Raji (cell line): Measurements from ENCODE around the gene RNF114.

Source experiments
- POLR2A ChIP-seq: IDR thresholded peaks from 2 replicates; pipeline ENCODE4 v1.6.1; 2011; ENCODE audit warnings: low read depth, low read length, control low read depth; ENCODE audit not compliant: insufficient read depth

The RNF114 gene

GRCh38 chr20:49914310-49915117, 21.7 kb upstream of the RNF114 start:
- no peak for TF ChIP-seq POLR2A

- TF ChIP-seq POLR2A = no peak
Measured at GRCh38 chr20:49915118-49915379, 21.1 kb upstream of the RNF114 start.

- TF ChIP-seq POLR2A = peak; percentile 50
Measured at GRCh38 chr20:49915380-49916145, 20.6 kb upstream of the RNF114 start, which contains the start of gene SPATA2. Gene SPATA2 (minus strand): TSS chr20:49915529. CDS start chr20:49908490, 7,039 bp downstream.

GRCh38 chr20:49916146-49917002, 19.8 kb upstream of the RNF114 start:
- TF ChIP-seq POLR2A = no peak

- no peak for TF ChIP-seq POLR2A
Measured at GRCh38 chr20:49918446-49918845, 17.8 kb upstream of the RNF114 start.

GRCh38 chr20:49919009-49919408, 17.2 kb upstream of the RNF114 start:
- TF ChIP-seq POLR2A = no peak

GRCh38 chr20:49919461-49919860, 16.7 kb upstream of the RNF114 start:
- TF ChIP-seq POLR2A = no peak

- no peak for TF ChIP-seq POLR2A
Measured at GRCh38 chr20:49924247-49924646, 11.9 kb upstream of the RNF114 start.

- TF ChIP-seq POLR2A = no peak
Measured at GRCh38 chr20:49925901-49926454, 10.2 kb upstream of the RNF114 start.

- no peak for TF ChIP-seq POLR2A
Measured at GRCh38 chr20:49928411-49929141, 7.6 kb upstream of the RNF114 start.

GRCh38 chr20:49929142-49929494, 7.1 kb upstream of the RNF114 start:
- TF ChIP-seq POLR2A = no peak

- TF ChIP-seq POLR2A = no peak
Measured at GRCh38 chr20:49935746-49936152, 448 bp upstream of the RNF114 start.

- no peak for TF ChIP-seq POLR2A
Measured at GRCh38 chr20:49937027-49937929, 1.1 kb downstream of the RNF114 start.
